Lower leg skin (tissue), 4 donors: Measurements from ENCODE around the gene MED9. TPM values are rescaled to one million over a fixed set of nuclear protein-coding genes. Genes with fewer than 3 reads are reported as not detected.

Experiments used
- DNase-seq, 2 donors: peaks; one replicate each; pipeline ENCODE4 v3.0.0-alpha.2; 2019; ENCODE audit warnings: low spot score in 2 of 2
- H3K4me3 ChIP-seq: fragments of 200-600 bp; sonication (generic); 2 replicates; pipeline ENCODE4 v1.5.1; 2017; ENCODE audit warnings: mild to moderate bottlenecking, low read depth; ENCODE audit not compliant: poor library complexity, severe bottlenecking
- POLR2A ChIP-seq, 2 donors: fragments of 450-650 bp; IDR thresholded peaks; one replicate each; pipeline ENCODE4 v1.6.1; 2016 to 2017; ENCODE audit warnings: antibody characterized with exemption in 2 of 2, mild to moderate bottlenecking in 1 of 2, moderate library complexity in 1 of 2
- WGBS, 2 donors: methylation state at CpG; one replicate each; pipeline ENCODE4 v1.1.5; 2018; 5-methylcytosine and 5-hydroxymethylcytosine counted together
- intact Hi-C: fragments of 100-400 bp; cut with DNase I; formaldehyde crosslinking; loops from one replicate; pipeline ENCODE4 v1.15.0; 2023; ENCODE audit warnings: low total_unique reads
- total RNA-seq, 4 donors: library from RNA; depleted of rRNA; stranded (reverse); fragments of >200 nt; gene quantifications; one replicate each; pipeline ENCODE4 v1.1.0, GENCODE V29; 2016
- TF ChIP-seq, protein P1 (sequence below), 3 donors: fragments of 450-650 bp; IDR thresholded peaks; one replicate each; pipeline ENCODE4 v1.5.1; 2016; ENCODE audit warnings: antibody characterized with exemption in 3 of 3, mild to moderate bottlenecking in 3 of 3, moderate library complexity in 2 of 3

MED9 gene
- total RNA-seq, 4 donors from 2014 or later, result 14.8 to 29.3 (median 24.2) TPM

DNA sequence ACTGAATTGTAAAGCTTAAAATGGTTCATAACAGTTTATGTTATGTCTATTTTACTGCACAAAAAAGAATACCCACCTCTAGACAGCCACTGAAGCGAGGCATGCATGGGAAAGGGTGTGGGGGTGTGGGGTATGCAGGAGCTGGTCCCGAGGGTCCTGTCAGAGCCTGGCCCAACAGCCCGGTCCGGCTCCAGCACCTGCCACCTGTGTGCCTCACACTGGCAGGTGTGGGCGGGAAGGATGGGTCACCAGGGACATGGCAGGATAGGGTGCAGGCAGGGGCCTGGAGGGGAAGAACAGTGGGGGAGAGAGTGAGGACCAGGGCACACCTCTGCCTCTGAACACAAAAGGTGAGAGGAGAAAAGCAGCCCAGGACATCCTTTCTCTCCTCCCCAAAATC lies 42.2 kb downstream of the MED9 start:
- intact Hi-C loops, result loop anchor here (10.0 kb wide), 1 partner anchor 46 kb away; no protein-coding TSS in a partner anchor
- no peak overlapping the region for H3K4me3 ChIP-seq
- TF ChIP-seq, protein P1, sequence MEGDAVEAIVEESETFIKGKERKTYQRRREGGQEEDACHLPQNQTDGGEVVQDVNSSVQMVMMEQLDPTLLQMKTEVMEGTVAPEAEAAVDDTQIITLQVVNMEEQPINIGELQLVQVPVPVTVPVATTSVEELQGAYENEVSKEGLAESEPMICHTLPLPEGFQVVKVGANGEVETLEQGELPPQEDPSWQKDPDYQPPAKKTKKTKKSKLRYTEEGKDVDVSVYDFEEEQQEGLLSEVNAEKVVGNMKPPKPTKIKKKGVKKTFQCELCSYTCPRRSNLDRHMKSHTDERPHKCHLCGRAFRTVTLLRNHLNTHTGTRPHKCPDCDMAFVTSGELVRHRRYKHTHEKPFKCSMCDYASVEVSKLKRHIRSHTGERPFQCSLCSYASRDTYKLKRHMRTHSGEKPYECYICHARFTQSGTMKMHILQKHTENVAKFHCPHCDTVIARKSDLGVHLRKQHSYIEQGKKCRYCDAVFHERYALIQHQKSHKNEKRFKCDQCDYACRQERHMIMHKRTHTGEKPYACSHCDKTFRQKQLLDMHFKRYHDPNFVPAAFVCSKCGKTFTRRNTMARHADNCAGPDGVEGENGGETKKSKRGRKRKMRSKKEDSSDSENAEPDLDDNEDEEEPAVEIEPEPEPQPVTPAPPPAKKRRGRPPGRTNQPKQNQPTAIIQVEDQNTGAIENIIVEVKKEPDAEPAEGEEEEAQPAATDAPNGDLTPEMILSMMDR (IDR thresholded peaks at IDR 0.05), result no peak
- no peak for TF ChIP-seq POLR2A (IDR thresholded peaks at IDR 0.05)
- WGBS, 2 donors, result 88 to 89% methylated on average over 5 of the region's 5 CpGs
- DNase-seq, result no peak

DNA sequence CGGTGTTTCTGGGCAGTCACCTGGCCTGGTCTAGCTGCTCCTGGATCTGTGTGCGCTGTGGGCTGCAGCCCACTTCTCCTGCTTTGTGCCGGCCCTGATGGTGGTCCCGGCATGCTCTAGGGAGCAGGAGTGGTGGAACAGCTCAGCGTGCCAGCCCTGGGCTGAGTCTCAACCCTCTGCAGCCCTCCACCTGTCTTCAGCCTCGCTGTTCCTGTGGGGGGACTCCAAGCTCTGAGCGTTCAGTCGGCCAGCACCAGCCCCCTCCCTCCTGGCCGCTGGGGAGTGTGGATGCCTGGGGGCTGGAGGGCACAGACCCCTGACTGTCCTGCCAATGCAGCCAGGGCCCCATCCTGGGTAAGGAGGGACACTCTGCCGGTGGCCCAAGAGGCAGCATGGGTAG lies 43.1 kb downstream of the MED9 start:
- 92 to 97% methylated on average over 5 to 10 of the region's 10 CpGs for WGBS, 2 donors
- TF ChIP-seq, protein P1 (IDR thresholded peaks at IDR 0.05), result no peak
- no peak for TF ChIP-seq POLR2A (IDR thresholded peaks at IDR 0.05)
- H3K4me3 ChIP-seq, result no peak overlapping the region
- intact Hi-C loops, result loop anchor here (10.0 kb wide), 1 partner anchor 45 kb away; no protein-coding TSS in a partner anchor
- DNase-seq, result no peak

DNA sequence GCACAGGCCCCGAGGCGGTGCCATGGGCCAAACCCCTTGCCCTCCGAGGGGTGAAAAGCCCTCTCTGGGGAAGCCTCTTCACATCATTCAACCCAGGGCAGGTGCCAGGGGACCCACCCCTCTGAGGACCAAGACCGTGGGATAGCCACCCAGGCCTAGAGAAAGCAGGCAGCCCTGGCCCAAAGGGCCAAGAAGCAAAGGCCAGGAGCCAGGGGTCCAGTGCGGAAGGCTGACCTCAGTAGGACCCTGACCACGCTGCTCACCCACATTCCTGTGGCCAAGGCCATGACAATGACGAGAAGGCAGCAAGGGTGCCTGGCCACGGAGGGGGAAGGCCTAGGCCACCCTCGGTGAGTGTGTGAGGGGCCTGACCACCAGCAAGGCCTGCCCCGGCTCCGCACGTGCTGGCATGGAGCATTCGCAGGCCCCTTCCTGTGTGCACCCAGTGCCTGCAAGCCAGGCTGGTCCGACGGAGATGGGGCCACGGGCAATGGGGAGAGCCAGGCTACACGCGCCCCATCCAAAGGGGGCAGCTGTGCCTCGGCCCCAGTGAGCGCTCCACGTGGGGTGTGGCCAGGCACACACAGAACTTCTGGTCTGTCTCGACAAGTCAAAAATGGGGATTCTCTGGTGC lies 43.9 kb downstream of the MED9 start:
- DNase-seq, result no peak
- intact Hi-C loops, result no loop called here
- TF ChIP-seq, protein P1 (IDR thresholded peaks at IDR 0.05), result no peak
- TF ChIP-seq POLR2A (IDR thresholded peaks at IDR 0.05), result no peak
- H3K4me3 ChIP-seq, result no peak overlapping the region
- 85 to 87% methylated on average over 19 to 21 of the region's 22 CpGs for WGBS, 2 donors

DNA sequence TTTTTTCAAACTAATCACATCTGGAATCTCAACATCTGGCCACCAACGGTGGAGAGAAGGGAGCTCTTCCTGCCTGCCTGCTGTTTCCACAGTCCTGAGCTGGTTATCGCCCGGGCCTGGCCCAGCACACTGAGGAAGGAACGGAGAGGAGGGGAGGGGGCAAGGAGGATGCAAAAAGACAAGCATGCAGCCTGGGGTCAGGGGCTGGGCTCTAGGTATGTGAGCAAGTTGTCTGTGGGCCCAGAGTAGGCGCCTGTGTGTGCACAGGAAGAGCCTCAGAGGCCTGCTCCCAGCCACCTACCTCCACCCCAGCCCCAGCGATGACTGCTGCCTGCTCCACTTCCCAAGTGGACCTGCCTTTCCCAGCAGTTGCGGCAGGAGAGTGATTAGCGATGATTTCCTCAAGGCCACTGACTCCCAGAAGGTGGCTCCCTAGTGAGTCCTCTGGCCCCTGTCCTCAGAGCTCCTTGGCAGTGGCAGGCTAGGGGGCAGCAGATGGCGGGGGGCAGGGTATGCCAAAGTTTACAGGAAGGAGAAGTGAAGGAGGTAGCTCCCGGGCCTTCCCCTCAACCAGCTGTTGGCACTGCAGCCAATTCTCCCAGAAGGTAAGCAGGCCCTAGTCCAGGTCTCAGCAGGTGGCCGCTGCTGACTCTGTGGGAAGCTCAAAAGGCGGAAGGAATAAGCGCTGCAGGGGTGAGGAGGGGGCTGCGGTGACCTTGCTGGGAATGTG lies 46.4 kb downstream of the MED9 start:
- 75 to 79% methylated on average over 14 of the region's 14 CpGs for WGBS, 2 donors
- intact Hi-C loops, result no loop called here
- no peak overlapping the region for H3K4me3 ChIP-seq
- no peak for DNase-seq
- TF ChIP-seq POLR2A (IDR thresholded peaks at IDR 0.05), result no peak
- TF ChIP-seq, protein P1 (IDR thresholded peaks at IDR 0.05), result no peak

DNA sequence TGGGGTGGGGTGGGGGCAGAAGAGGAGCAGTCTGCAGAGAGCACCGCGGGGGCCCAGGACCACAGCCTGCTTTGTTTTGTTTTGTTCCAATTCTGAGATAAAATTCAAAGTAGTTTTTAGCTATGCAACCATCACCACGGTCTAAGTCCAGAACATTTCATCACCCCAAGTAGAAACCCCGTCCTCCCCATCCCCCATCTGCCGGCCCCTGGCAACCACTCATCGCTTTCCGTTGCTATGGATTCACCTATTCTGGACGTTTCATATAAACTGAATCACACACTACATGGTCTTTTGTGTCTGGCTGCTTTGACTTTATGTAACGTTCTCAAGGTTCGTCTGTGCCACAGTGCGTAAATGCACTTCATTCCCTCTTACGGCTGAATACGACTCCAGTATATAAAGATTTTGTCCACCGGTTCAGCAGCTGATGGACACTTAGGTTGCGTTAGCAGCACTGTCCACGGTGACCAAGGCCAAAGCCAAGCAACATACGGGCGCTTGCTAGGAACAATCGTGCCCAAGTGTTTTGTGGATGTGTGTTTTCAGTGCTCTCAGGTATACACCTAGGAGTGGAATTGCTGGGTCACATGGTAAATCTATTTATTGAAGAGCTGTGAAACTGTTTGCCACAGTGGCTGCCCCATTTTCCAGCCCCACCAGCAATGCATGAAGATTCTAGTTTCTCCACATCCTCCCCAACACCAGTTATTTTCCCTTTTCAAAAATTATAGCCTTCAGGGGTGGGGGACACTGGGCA lies 47.1 kb downstream of the MED9 start:
- TF ChIP-seq POLR2A (IDR thresholded peaks at IDR 0.05), result no peak
- TF ChIP-seq, protein P1 (IDR thresholded peaks at IDR 0.05), result no peak
- intact Hi-C loops, result no loop called here
- no peak for DNase-seq
- WGBS, 2 donors, result 91 to 92% methylated on average over 19 of the region's 19 CpGs
- no peak overlapping the region for H3K4me3 ChIP-seq
